Stimulated activated CD4-positive, alpha-beta T cell treated with anti-CD3 and anti-CD28 coated beads, Interleukin-12 subunit alpha, Interleukin-12 subunit beta, amount 100 ng/mL, for 48 hours (primary cell): ENCODE results near the gene DNM2.
"Not testable (repeated sequence)": the region's sequence is repeated elsewhere in the genome, so short reads cannot be mapped to it uniquely, and the experiment has no call there.

ENCODE experiments used
- DNase-seq, 3 donors: peaks; one replicate each; pipeline ENCODE4 v3.0.0-alpha.2; 2020; ENCODE audit warnings: low read depth in 2 of 3, low spot score in 1 of 3

The DNM2 gene

DNA sequence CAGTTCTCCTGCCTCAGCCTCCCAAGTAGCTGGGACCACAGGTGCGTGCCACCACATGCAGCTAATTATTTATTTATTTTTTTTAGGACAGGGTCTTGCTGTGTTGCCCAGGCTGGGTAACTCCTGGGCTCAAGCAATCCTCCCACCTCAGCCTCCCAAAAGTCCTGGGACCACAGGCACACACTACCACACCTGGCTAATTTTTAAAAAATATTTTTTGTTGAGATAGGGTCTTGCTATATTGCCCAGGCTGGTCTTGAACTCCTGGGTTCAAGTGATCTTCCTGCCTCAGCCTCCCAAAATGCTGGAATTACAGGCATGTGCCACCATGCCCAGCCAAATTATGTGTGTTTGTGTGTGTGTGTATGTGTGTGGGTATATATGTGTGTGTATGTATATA, 139.0 kb downstream of the DNM2 start:
- DNase-seq = not testable (repeated sequence)

DNA sequence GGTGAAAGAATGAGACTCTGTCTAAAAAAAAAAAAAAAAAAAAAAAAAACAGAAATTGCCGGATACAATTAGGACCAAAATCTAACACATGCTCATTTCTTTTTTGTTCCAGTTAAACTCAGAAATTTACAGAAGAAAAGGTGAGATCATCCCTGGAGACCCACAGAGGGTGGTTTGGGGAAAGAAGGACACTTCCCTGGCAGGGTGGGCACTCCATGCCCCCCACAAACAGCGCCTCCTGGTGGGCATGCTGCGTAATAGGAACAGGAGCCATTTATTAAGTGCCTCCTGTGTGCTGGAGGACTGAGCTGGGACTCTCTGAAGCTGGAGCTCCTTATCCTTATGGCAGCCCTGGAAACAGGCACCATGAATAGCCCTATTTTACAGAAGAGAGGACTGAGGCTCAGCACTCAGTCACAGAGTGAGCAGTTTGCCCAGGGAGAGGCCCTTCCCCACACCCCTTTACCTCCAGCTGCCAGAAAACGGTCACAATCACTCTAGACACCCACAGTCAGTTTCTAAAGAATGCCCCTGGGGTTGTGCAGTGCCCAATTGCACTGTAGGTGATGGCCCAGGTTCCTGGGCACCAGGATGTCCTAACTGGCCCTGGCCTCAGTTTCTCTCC, 140.4 kb downstream of the DNM2 start:
- DNase-seq = no peak

DNA sequence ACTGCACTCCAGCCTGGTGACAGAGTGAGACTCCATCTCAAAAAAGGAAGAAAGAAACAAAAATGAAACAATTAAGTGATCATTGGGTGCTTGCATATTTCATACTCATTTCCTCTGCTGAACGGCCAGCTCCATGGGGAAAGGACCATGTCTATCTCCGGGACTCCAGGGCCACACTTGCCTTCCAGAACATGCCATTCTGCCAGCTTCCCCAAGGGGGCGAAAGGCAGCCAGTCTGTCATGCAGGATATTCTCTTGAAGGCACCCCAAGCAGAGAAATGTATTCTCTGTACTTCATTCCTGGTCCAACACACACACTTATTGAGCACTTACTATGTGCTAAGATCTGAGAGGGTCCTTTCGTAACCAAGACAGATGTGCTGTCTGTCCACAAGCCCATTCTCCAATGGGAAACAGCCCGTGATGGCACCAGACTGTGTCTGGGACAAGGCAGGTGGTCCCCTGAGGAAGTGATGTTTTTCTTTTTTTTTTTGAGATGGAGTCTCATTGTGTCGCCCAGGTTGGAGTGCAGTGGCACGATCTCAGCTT, 143.3 kb downstream of the DNM2 start:
- no peak for DNase-seq

DNA sequence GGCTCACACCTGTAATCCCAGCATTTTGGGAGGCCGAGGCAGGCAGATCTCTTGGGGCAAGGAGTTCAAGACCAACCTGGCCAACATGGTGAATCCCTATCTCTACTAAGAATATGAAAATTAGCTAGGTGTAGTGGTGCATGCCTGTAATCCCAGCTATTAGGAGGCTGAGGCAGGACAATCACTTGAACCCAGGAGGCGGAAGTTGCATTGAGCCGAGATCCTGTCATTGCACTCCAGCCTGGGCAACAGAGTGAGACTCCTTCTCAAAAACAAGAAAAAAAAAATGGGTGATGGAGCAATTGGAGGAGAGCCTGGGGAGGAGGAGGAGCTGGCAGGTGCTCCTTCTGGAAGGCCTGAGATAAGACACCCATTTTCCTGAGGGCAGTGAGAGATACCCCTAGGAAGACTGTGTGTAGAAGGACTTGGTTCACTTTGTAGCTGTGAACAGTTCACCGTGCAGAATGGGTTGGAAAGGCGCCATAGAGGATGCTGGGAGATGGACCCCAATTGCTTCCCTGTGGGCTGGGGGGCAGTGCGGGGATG, 144.8 kb downstream of the DNM2 start:
- no peak for DNase-seq

DNA sequence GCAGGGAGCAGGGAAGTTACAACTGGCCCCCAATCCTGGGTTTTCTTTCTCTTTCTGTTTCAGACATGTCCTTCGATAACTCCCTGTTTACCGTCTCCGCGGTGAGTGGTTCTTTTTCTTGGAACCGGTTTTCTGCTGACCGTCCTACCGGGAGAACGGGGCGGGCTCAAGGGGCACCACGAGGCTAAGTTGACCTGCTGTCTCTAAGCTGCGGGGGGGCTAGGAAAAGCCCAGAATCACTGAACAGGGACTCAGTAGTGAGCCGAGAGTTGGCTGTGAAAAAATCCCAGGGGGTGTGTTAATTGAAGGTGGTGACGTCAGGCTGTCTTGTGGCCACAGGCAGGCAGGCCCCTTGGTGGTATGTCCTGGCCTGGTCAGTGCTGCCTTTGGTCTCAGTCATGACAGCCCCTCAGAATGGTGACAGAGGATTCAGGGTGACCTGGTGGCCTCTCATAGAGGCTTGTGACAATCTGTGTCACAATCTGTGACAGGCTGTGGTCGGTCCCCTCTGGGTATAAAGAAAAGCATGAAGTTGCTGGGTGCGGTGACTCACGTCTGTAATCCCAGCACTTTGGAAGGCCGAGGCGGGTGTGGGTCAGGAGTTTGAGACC, 145.3 kb downstream of the DNM2 start:
- no peak for DNase-seq

DNA sequence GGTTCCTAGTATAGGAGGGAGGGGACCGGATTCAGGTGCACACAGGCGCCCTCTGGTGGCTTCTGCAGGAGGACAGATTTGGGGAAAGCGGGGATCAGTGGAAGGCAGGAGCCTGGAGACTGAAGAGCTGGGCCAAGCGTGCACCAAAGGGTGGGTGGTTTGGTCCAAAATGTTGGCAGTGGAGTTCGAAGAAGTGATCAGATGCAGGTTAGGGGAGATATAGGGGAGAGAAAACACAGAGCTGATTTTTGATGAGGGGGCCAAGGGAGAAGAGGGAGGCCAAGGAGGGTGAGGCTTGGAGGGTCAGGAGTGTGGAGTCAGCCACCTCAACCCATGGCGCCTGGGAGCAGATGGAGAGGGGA, 146.6 kb downstream of the DNM2 start:
- DNase-seq = peak; percentile 72 to 87 (median 84)

DNA sequence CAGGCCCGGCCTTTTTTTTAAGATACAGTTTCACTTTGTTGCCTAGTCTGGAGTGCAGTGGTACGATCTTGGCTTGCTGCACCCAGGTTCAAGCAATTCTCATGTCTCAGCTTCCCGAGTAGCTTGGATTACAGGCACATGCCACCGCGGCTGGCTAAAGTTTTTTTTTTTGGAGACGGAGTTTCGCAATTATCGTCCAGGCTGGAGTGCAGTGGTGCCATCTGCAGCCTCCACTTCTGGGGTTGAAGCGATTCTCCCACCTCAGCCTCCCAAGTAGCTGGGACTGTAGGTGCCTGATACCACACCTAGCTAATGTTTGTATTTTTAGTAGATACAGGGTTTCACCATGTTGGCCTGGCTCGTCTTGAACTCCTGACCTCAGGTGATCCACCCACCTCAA, 148.6 kb downstream of the DNM2 start:
- no peak for DNase-seq

DNA sequence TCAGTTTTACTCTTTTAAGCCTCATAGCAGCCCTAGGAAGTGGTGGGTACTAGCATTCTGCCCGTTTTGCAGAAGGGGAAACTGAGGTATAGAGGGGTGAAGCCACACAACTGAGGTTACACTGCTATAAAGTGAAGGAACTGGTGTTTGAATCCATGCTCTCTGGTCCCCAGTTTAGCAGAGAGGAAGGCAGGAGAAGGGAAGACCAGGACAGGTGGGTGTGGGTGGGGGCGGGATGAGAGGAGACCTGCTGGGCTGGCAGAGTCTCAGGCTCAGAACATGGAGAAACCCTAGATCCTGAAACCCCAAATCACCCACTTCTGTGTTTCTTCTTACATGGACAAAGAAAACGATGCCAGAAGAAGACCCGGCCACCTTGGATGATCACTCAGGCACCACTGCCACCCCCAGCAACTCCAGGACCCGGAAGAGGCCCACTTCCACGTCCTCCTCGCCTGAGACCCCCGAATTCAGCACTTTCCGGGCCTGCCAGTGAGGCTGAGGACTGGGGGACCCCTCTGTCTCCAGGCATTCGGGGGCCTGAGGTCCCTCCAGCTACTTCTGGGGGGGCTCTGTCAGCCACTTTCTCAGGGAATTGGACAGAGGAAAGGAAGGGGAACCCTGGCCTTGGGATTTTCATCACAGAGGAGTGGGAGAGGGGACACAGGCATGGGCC, 151.1 kb downstream of the DNM2 start:
- DNase-seq = no peak

DNA sequence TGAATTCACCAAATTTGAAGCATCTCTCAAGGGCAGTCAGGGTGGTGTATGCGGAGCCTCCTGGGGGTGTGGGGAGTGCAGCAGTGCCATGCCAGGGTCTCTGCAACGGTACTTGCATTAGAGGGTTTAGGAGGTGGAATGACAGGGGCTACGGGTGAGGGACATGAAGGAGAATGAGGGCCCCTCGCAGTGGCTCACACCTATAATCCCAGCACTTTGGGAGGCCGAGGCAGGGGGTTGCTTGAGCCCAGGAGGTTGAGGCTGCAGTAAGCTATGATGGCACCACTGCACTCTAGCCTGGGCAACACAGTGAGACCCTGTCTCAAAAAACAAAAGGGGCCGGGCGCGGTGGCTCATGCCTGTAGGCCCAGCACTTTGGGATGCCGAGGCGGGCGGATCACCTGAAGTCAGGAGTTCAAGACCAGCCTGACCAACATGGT, 152.0 kb downstream of the DNM2 start:
- DNase-seq = not testable (repeated sequence)

DNA sequence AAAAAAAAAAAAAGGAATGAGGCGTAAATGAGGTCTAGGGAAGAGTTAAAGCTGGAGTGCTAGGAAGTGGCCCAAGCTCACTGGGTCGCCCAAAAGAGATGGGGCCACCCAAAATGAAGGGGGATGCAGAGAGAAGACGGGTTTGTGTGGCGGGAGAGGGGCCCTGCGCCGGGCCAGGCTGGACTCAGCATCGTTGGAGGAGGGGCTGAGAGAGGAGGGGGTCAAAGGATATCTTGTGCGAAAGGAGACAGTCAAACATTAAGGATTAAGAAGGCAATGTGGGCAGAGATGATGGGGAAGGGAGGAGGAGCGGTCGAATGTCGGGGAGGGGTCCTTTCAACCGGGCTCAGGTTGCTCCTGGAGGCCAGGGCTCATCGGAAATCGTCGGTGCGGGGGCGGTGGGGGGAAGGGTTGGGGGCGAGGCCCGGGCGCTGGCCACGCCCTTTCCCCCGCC, 152.6 kb downstream of the DNM2 start:
- DNase-seq = no peak

DNA sequence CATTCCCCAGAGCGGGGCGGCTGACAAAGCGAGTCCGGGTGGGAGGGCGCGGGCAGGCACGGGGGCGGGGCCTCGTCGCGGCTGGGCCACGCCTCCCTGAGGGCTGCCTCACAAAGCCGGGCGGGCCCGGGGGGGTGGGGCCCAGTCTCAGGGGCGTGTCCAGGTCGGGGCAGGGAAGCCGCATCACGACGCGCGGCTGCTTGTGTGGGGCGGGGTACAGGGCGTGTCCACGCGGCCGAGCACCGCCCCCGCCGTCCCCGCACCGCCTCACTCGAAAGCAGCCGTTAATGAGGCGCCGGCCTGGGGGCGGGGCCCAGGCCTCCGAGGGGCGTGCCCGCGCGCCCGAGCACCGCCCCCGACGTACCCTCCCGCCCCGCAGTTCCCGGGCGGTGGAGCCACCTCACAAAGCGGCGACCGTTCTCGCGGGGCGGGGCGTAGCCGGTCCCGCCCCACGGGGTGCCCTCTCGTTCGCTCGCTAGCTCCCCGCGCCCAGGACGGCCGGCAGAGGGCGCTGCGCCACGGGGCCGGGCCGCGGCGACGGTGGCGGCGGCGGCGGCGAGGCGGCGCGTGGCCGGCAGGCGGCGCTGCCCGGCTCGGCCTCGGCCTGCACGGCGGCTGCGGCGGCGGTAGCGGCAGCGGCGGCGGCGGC, 153.2 kb downstream of the DNM2 start, which contains the start of gene CARM1:
Gene CARM1, plus strand, starts transcription at position 599 of the 649 bp plus-strand sequence. CDS start 150 bp downstream, outside the sequence.
- peak; percentile 99 for DNase-seq

DNA sequence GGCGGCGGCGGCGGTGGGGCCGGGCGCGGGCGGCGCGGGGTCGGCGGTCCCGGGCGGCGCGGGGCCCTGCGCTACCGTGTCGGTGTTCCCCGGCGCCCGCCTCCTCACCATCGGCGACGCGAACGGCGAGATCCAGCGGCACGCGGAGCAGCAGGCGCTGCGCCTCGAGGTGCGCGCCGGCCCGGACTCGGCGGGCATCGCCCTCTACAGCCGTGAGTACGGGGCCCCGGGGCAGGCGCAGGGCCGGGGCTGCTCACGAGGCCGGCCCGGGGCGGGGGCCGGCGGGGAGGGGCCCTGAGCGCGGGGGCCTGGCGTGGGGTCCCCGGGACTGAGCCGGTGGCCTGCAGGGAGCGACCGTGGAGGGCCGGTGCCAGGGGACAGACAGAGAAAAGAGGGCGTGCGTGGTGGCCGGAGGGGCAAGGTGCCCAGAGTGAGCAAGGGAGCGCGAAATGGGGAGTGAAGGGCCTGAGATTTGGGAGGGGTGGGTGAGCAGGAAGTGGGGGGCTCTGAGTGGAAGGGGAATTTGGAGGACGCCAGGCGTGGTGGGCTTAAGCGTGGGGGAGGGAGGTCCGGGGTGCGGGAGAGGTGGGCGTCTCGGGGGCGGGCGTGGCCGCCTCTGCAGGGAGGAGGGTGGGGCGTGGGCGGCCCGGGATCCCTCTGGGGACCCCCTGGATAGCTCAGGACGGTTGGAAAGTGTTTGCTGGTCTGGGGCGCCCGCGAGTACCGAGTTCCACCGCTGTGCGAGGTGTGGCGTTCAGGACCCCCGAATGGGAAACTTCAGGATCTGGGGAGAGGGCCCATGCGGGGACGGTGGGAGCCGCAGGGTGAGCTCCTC, 154.0 kb downstream of the DNM2 start:
- DNase-seq = peak in 1 of 3 donors; percentile 11

DNA sequence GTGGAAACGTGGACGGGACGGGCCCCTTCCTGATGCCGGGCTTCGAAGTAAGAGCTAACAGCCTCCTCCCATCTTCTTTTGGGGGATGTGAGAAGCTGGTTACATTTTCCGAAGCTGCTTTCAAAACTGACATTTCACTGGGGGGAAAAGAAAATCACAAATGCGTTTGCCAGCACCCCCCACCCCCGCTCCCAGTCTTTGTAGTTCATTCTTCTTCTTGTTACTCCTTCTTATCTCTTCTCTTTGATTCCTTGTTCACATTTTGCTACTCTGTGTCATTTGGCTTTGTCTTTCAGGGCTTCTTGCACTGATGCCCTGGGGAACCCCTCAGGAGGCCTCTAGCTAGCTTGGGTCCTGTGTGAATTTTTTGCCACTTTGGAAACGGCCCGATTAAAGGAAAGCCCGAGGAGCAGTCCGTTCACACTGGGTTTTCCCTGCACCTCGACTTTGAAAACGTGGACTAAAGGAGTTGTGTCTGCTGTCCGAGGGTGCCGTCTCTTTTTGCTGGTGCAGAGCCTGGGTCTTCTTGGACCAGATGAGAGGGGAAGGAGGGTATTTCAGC, 154.7 kb downstream of the DNM2 start:
- DNase-seq = no peak

DNA sequence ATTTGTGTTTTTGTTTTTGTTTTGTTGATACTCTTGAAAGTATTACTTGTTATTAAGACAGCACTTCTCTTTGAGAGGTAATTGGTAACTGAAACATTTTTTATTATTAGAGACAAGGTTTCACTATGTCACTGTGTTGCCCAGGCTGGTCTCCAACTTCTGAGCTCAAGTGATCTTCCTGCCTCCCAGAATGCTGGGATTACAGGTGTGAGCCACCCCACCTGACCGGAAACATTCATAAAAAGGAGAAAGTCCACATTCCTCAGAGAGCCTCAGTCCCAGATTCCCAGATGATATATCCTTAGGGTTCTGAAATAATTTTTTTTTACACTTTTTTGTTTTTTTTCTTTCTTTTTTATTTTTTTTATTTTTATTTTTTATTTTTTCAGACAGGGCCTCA, 156.1 kb downstream of the DNM2 start:
- DNase-seq = no peak

DNA sequence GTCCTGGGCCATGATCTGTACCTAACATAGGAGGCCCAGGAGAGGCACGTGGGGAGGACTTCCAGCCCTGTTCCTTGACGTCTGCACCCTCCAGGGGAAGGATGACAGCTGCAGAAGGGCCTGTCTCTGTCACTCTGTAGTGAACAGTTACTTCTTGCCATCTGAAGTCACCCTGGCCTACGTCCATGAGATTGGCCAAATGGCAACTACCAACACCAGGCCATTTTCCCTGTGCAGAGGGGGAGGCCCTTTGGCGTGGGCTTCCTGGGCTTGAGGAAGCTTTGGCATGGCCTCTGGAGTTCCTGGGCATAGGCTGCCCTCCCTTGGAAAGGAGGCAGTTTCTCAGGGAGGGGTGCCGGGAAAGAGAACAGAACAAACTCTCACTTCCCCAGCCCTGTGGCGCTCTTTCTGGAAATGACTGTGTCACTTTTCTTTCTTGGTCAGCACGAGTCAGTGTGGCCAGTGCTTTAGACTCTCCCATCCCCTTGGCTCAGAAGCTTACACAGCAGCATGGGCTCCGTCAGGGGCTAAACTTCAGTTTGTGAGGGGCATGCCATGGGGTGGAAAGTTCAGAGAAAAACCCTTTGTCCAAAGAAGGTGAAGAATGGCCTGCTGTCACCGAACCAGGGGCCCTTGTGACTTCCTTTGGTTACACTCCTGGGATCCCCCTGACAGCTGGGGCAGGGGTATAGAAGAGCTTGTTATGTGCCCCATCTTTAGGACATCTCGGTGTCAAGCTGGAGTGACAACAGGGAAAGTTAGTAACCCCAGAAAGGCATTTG, 158.8 kb downstream of the DNM2 start:
- no peak for DNase-seq

DNA sequence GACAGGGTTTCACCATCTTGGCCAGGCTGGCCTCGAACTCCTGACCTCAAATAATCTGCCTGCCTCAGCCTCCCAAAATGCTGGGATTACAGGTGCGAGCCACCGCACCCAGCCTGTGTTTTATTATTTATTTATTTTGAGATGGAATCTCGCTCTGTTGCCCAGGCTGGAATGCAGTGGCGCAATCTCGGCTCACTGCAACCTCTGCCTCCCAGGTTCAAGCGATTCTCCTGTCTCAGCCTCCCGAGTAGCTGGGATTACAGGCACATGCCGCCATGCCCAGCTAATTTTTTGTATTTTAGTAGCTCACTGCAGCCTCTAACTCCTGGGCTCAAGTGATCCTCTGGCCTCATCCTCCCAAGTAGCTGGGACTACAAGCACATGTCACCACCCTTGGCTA, 159.7 kb downstream of the DNM2 start:
- not testable (repeated sequence) for DNase-seq

DNA sequence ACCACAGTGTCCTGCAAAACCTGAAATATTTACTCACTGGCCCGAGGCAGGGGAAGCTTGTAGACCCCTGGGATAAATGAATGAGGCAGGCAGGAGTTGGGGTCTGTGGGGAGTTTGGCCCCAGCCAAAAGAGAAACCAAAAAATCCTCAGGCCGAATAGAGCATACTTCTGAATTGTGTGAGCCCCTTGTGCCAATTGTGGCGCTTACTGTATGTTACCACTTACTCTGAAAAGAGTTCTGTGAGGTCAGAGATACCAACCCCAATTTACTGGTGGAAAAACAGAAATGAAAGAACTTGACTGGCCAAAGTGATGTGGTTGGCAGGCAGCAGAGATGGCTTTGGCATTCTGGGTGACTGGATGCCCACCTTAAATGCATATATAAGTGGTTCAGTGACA, 160.4 kb downstream of the DNM2 start:
- DNase-seq = no peak
